Endothelial cell of umbilical vein (primary cell): ENCODE measurements around the gene SGK1. TPM values are rescaled to one million over a fixed set of nuclear protein-coding genes. Genes with fewer than 3 reads are reported as not detected.

Experiments used
- BruUV-seq: library from RNA; stranded (reverse); fragments of 400-500 nt; replicated peaks from 2 replicates; lab custom pipeline; 2021; lab: Mats Ljungman, UMichigan
- CTCF ChIA-PET: fragments of 300-600, 350-600 bp; sonication (Branson Sonifier 250); formaldehyde crosslinking; loops from one replicate; lab custom pipeline; 2021; ENCODE audit warnings: antibody characterized with exemption, inconsistent platforms; lab: Charles Lee
- POLR2A ChIA-PET: fragments of 300-600, 350-600 bp; sonication (Branson Sonifier 250); formaldehyde crosslinking; loops from one replicate; lab custom pipeline; 2021; ENCODE audit warnings: antibody characterized with exemption, inconsistent platforms; lab: Charles Lee
- DNase-seq: peaks from one replicate; pipeline ENCODE4 v3.0.0-alpha.2; 2011; ENCODE audit warnings: low read depth, low spot score
- FAIRE-seq: peaks from 2 replicates; lab custom pipeline; 2011; peaks lifted over from hg19 to GRCh38; lab: Jason Lieb, UNC
- H2AFZ ChIP-seq: 2 replicates; pipeline ENCODE4 v1.6.0; 2012; ENCODE audit warnings: low read depth, low read length, control low read depth, inconsistent platforms
- H3K27ac ChIP-seq: 2 replicates; pipeline ENCODE4 v1.5.1; 2011; ENCODE audit warnings: low read depth, mild to moderate bottlenecking, control low read depth, low read length, moderate library complexity; ENCODE audit not compliant: insufficient read depth
- H3K27me3 ChIP-seq, 2 experiments: 2 replicates each; pipeline versions ENCODE4 v1.6.0 to v1.6.1; 2011; ENCODE audit warnings: low read length in 2 of 2, mixed read lengths in 1 of 2; ENCODE audit not compliant: control insufficient read depth in 2 of 2, insufficient read depth in 2 of 2
- H3K36me3 ChIP-seq, 2 experiments: 2 replicates in 1 of 2; 3 replicates in 1 of 2; pipeline ENCODE4 v1.5.1; 2011; ENCODE audit warnings: low read length in 2 of 2, mild to moderate bottlenecking in 1 of 2, moderate library complexity in 1 of 2; ENCODE audit not compliant: control insufficient read depth in 2 of 2, insufficient read depth in 2 of 2; ENCODE audit errors: extremely low read depth in 1 of 2
- H3K4me1 ChIP-seq: 3 replicates; pipeline ENCODE4 v1.5.1; 2011; ENCODE audit warnings: mild to moderate bottlenecking, low read length; ENCODE audit not compliant: control insufficient read depth, insufficient read depth; ENCODE audit errors: extremely low read depth
- H3K4me2 ChIP-seq: 2 replicates; pipeline ENCODE4 v1.6.1; 2011; ENCODE audit warnings: low read length, control low read depth, mixed read lengths; ENCODE audit not compliant: insufficient read depth
- H3K4me3 ChIP-seq, 3 experiments: fragments of 200-600 bp in 1 of 3; sonication (generic), shearing (Covaris generic) in 1 of 3; replicated peaks in 1 of 3; 2 replicates each; pipeline ENCODE4 v1.5.1; 2011 to 2016; ENCODE audit warnings: control low read depth in 3 of 3, low read length in 3 of 3, mild to moderate bottlenecking in 2 of 3, inconsistent platforms in 1 of 3, low read depth in 1 of 3, moderate library complexity in 1 of 3; ENCODE audit not compliant: insufficient read depth in 1 of 3
- H3K79me2 ChIP-seq: 2 replicates; pipeline ENCODE4 v1.6.0; 2012; ENCODE audit warnings: low read length, inconsistent platforms; ENCODE audit not compliant: control insufficient read depth, insufficient read depth
- H3K9ac ChIP-seq: replicated peaks from 2 replicates; pipeline ENCODE3; 2011; ENCODE audit warnings: low read length, control low read depth; ENCODE audit not compliant: insufficient read depth; ENCODE audit errors: extremely low read depth
- H3K9me1 ChIP-seq: replicated peaks from 3 replicates; pipeline ENCODE4 v1.6.0; 2011; ENCODE audit warnings: mild to moderate bottlenecking, low read length; ENCODE audit not compliant: control insufficient read depth, insufficient read depth; ENCODE audit errors: extremely low read depth
- H3K9me3 ChIP-seq: replicated peaks from 2 replicates; pipeline ENCODE4 v1.5.1; 2012; ENCODE audit warnings: low read length, inconsistent platforms; ENCODE audit not compliant: control insufficient read depth, insufficient read depth
- H4K20me1 ChIP-seq: replicated peaks from 2 replicates; pipeline ENCODE3; 2011; ENCODE audit warnings: mild to moderate bottlenecking, low read length; ENCODE audit not compliant: control insufficient read depth, insufficient read depth; ENCODE audit errors: extremely low read depth
- CTCF ChIP-seq, 2 donors: IDR thresholded peaks; 1 replicate in 1 of 2; 2 replicates in 1 of 2; pipeline ENCODE4 v1.5.1; 2011; ENCODE audit warnings: low read length in 2 of 2, mild to moderate bottlenecking in 2 of 2, moderate library complexity in 2 of 2, control low read depth in 1 of 2, inconsistent platforms in 1 of 2, low read depth in 1 of 2; ENCODE audit not compliant: insufficient read depth in 1 of 2; ENCODE audit errors: extremely low read depth in 1 of 2
- EZH2 ChIP-seq: IDR thresholded peaks from 2 replicates; pipeline ENCODE4 v1.6.1; 2012; ENCODE audit warnings: borderline replicate concordance, low read depth, mild to moderate bottlenecking, moderate library complexity, low read length, inconsistent platforms; ENCODE audit not compliant: severe bottlenecking
- FOS ChIP-seq: IDR thresholded peaks from 2 replicates; pipeline ENCODE4 v1.6.1; 2011; ENCODE audit warnings: mild to moderate bottlenecking, low read length, moderate library complexity, borderline replicate concordance; ENCODE audit not compliant: insufficient read depth
- GATA2 ChIP-seq: IDR thresholded peaks from 2 replicates; pipeline ENCODE4 v1.7.0; 2011; ENCODE audit warnings: low read depth, mild to moderate bottlenecking, moderate library complexity, mixed read lengths, low read length; ENCODE audit not compliant: insufficient read length, insufficient read depth
- JUN ChIP-seq: IDR thresholded peaks from 2 replicates; pipeline ENCODE4 v1.6.1; 2011; ENCODE audit warnings: borderline replicate concordance, low read depth; ENCODE audit not compliant: insufficient read length, insufficient read depth
- MAX ChIP-seq: IDR thresholded peaks from 2 replicates; pipeline ENCODE4 v1.6.1; 2011; ENCODE audit not compliant: insufficient read depth, insufficient read length
- MYC ChIP-seq: IDR thresholded peaks from one replicate; pipeline ENCODE4 v1.6.1; 2011; ENCODE audit warnings: mild to moderate bottlenecking, low read depth, low read length
- POLR2A ChIP-seq: IDR thresholded peaks from 2 replicates; pipeline ENCODE4 v1.6.1; 2012; ENCODE audit warnings: low read depth, mild to moderate bottlenecking, control low read depth, low read length
- POLR2AphosphoS5 ChIP-seq: IDR thresholded peaks from 2 replicates; pipeline ENCODE4 v1.6.1; 2012; ENCODE audit warnings: low read depth, mild to moderate bottlenecking, control low read depth, low read length, moderate library complexity; ENCODE audit not compliant: insufficient read depth
- dilution Hi-C: fragments of 300-500 bp; cut with MboI; formaldehyde crosslinking; loops from one replicate; pipeline ENCODE4 v1.15.0; 2019; ENCODE audit warnings: low sequenced_read_pairs; ENCODE audit not compliant: extremely low pct_ligation_motif_present
- intact Hi-C: fragments of 100-400 bp; cut with micrococcal nuclease; formaldehyde crosslinking; loops from one replicate; pipeline ENCODE4 v1.10.0; 2022
- polyA plus RNA-seq, 4 experiments: library from polyadenylated mRNA; depleted of rRNA in 3 of 4; stranded (reverse) in 3 of 4; unstranded in 1 of 4; fragments of >200 nt; gene quantifications; 2 replicates each; pipeline versions ENCODE4 v1.2.1 to v1.2.3, GENCODE V29; 2011 to 2012; ENCODE audit warnings: missing spikeins in 1 of 4
- total RNA-seq: library from RNA; stranded (reverse); gene quantifications from 2 replicates; pipeline ENCODE4 v1.2.3, GENCODE V29; 2021

SGK1 gene
- total and polyA plus RNA-seq, 2 donors (not counting 3 experiments of a cell fraction or from before 2014, with no cell fraction given): 121 to 128 TPM

- POLR2A ChIA-PET: no interaction called here
- no peak for FAIRE-seq
Measured at GRCh38 chr6:134240665-134241431, 77.1 kb downstream of the SGK1 start.

GRCh38 chr6:134238960-134239795 is 78.7 kb downstream of the SGK1 start:
- POLR2A ChIA-PET: no interaction called here

More at GRCh38 chr6:134240665-134241431, 77.1 kb downstream of the SGK1 start:
- intact Hi-C loops (no loop called here), dilution Hi-C loops (no loop called here)
- Histone ChIP-seq H3K27me3 (no peaks in the 10 kb centered on the region), H3K4me1 (peaks cover 7% of the 10 kb centered on the region), H3K79me2 (no peaks in the 10 kb centered on the region), H2AFZ (no peak overlapping the region), H3K36me3 (no peaks in the 10 kb centered on the region), H3K27ac (no peak overlapping the region), H3K4me3 (no peak overlapping the region), H4K20me1 (no peaks in the 10 kb centered on the region), H3K9me3 (no peaks in the 10 kb centered on the region), H3K9ac (no peak overlapping the region), H3K9me1 (no peaks in the 10 kb centered on the region), H3K4me2 (no peak overlapping the region)
- DNase-seq: no peak
- TF ChIP-seq MAX (no peak), FOS (no peak), JUN (no peak)
- no TSS peak for BruUV-seq
- CTCF ChIA-PET: no interaction called here

More at GRCh38 chr6:134238960-134239795, 78.7 kb downstream of the SGK1 start:
- intact Hi-C loops (no loop called here), dilution Hi-C loops (no loop called here)
- Histone ChIP-seq H4K20me1 (no peaks in the 10 kb centered on the region), H2AFZ (no peak overlapping the region), H3K9me1 (no peaks in the 10 kb centered on the region), H3K27ac (no peak overlapping the region), H3K9ac (no peak overlapping the region), H3K9me3 (no peaks in the 10 kb centered on the region), H3K4me1 (peaks cover 10% of the 10 kb centered on the region), H3K79me2 (no peaks in the 10 kb centered on the region), H3K4me2 (no peak overlapping the region), H3K36me3 (no peaks in the 10 kb centered on the region), H3K27me3 (no peaks in the 10 kb centered on the region), H3K4me3 (no peak overlapping the region)
- DNase-seq: no peak
- BruUV-seq: no TSS peak
- CTCF ChIA-PET: interaction anchor here (0.7 to 1.4 kb wide), 2 partner anchors 11 to 29 kb away, joined by 3 read pairs; no protein-coding TSS in a partner anchor
- TF ChIP-seq MYC: no peak
- TF ChIP-seq JUN: no peak
- no peak for TF ChIP-seq POLR2A
- no peak for TF ChIP-seq CTCF (IDR thresholded peaks at IDR 0.05; ENCODE audit: extremely low read depth in 1 of 2, insufficient read depth in 1 of 2, low read depth in 1 of 2, low read length in 2 of 2)
- no peak for TF ChIP-seq FOS
- no peak for TF ChIP-seq EZH2
- no peak for TF ChIP-seq MAX
- TF ChIP-seq GATA2: no peak
- no peak for TF ChIP-seq POLR2AphosphoS5
- FAIRE-seq: no peak
